PC-9 (cell line): ENCODE measurements around the gene GGCX. TPM values are rescaled to one million over a fixed set of nuclear protein-coding genes. Genes with fewer than 3 reads are reported as not detected.

ENCODE experiments used
- BruUV-seq: library from RNA; stranded (reverse); fragments of 400-500 nt; replicated peaks from 2 replicates; lab custom pipeline; 2021; lab: Mats Ljungman, UMichigan
- CTCF ChIA-PET: fragments of 300-600 bp; sonication (Branson Sonifier 250); formaldehyde crosslinking; loops from one replicate; lab custom pipeline; 2022; ENCODE audit warnings: antibody characterized with exemption; lab: Charles Lee
- POLR2A ChIA-PET: fragments of 300-600 bp; sonication (Branson Sonifier 250); formaldehyde crosslinking; loops from one replicate; lab custom pipeline; 2022; ENCODE audit warnings: antibody characterized with exemption; ENCODE audit not compliant: unreplicated experiment; lab: Charles Lee
- DNase-seq, 2 experiments: peaks; one replicate each; pipeline versions ENCODE4 v3.0.0 to v3.0.0-alpha.2; 2015 to 2022; ENCODE audit warnings: mixed read lengths in 1 of 2
- H2AFZ ChIP-seq: fragments of 200-600 bp; sonication (generic); 2 replicates; pipeline ENCODE4 v1.8.1; 2017; ENCODE audit warnings: antibody characterized with exemption
- H3F3A ChIP-seq: fragments of 200-600 bp; sonication (generic); 2 replicates; pipeline ENCODE4 v1.8.1; 2017; ENCODE audit warnings: antibody characterized with exemption, mild to moderate bottlenecking, low read depth; ENCODE audit not compliant: insufficient read depth
- H3K27ac ChIP-seq: fragments of 200-600 bp; sonication (generic); 2 replicates; pipeline ENCODE4 v1.6.1; 2016; ENCODE audit warnings: mixed run types
- H3K27me3 ChIP-seq: fragments of 200-600 bp; sonication (generic); 2 replicates; pipeline ENCODE4 v1.6.1; 2016; ENCODE audit warnings: low read depth, mixed run types; ENCODE audit not compliant: insufficient read depth
- H3K36me3 ChIP-seq: fragments of 200-600 bp; sonication (generic); 2 replicates; pipeline ENCODE4 v1.6.1; 2016; ENCODE audit warnings: low read depth, mixed run types
- H3K4me1 ChIP-seq: fragments of 200-600 bp; sonication (generic); replicated peaks from 2 replicates; pipeline ENCODE4 v1.6.1; 2016; ENCODE audit warnings: mixed run types; ENCODE audit not compliant: insufficient read depth
- H3K4me2 ChIP-seq: fragments of 200-600 bp; sonication (generic); 2 replicates; pipeline ENCODE4 v1.6.1; 2017; ENCODE audit warnings: mixed run types
- H3K4me3 ChIP-seq: fragments of 200-600 bp; sonication (generic); 2 replicates; pipeline ENCODE4 v1.6.1; 2016; ENCODE audit warnings: mixed run types
- H3K79me2 ChIP-seq: fragments of 200-600 bp; sonication (generic); 2 replicates; pipeline ENCODE4 v1.6.1; 2017; ENCODE audit warnings: low read depth, mixed run types
- H3K9me2 ChIP-seq: fragments of 200-600 bp; sonication (generic); 2 replicates; pipeline ENCODE4 v1.8.1; 2017; ENCODE audit warnings: mild to moderate bottlenecking; ENCODE audit not compliant: insufficient read depth
- H3K9me3 ChIP-seq: fragments of 200-600 bp; sonication (generic); 2 replicates; pipeline ENCODE4 v1.8.1; 2016; ENCODE audit warnings: low read depth; ENCODE audit not compliant: insufficient read depth
- H4K20me1 ChIP-seq: fragments of 200-600 bp; sonication (generic); 2 replicates; pipeline ENCODE4 v1.8.1; 2017; ENCODE audit not compliant: insufficient read depth
- CTCF ChIP-seq: fragments of 200-600 bp; sonication (generic); conservative IDR thresholded peaks from 2 replicates; pipeline ENCODE4 v1.6.1; 2017; ENCODE audit warnings: mixed run types, antibody characterized with exemption, mild to moderate bottlenecking, moderate library complexity
- EZH2 ChIP-seq: fragments of 200-600 bp; sonication (generic); IDR thresholded peaks from 2 replicates; pipeline ENCODE4 v1.8.0; 2017; ENCODE audit warnings: antibody characterized with exemption, low read depth
- intact Hi-C: fragments of 100-400 bp; cut with micrococcal nuclease; formaldehyde crosslinking; loops from one replicate; pipeline ENCODE4 v1.10.0; 2022; ENCODE audit not compliant: unreplicated experiment
- total RNA-seq: library from RNA; stranded (reverse); gene quantifications from 2 replicates; pipeline ENCODE4 v1.2.3, GENCODE V29; 2021

Gene GGCX
- total RNA-seq, 1 experiment from 2014 or later = 30.2 TPM

GRCh38 chr2:85502720-85503119 lies 58.6 kb downstream of the GGCX start:
- CTCF ChIA-PET = interaction anchor here (0.5 kb wide), 1 partner anchor 34 kb away, joined by 3 read pairs; no protein-coding TSS in a partner anchor
- no peak overlapping the region for H3K4me2 ChIP-seq
- H3K36me3 ChIP-seq = no peaks in the 10 kb centered on the region
- peak overlapping the region; percentile 63; the same call in 1 of the 2 replicates for H3K27ac ChIP-seq
- TF ChIP-seq EZH2 = no peak
- TF ChIP-seq CTCF = no peak
- DNase-seq = no peak
- H3K9me3 ChIP-seq = no peaks in the 10 kb centered on the region
- no peak overlapping the region for H3K4me3 ChIP-seq
- peaks cover 65% of the 10 kb centered on the region for H3K4me1 ChIP-seq
- BruUV-seq = no TSS peak
- peaks cover 48% of the 10 kb centered on the region for H3F3A ChIP-seq
- no peaks in the 10 kb centered on the region for H3K27me3 ChIP-seq
- H4K20me1 ChIP-seq = no peaks in the 10 kb centered on the region
- H3K79me2 ChIP-seq = no peaks in the 10 kb centered on the region
- no peak overlapping the region for H2AFZ ChIP-seq
- intact Hi-C loops = no loop called here
- H3K9me2 ChIP-seq = no peaks in the 10 kb centered on the region
- POLR2A ChIA-PET = interaction anchor here (0.5 kb wide), 1 partner anchor 35 kb away, joined by 7 read pairs; no protein-coding TSS in a partner anchor

- Histone ChIP-seq H3K4me2 (no peak overlapping the region), H3K27ac (no peak overlapping the region), H2AFZ (no peak overlapping the region), H3K36me3 (no peaks in the 10 kb centered on the region), H3K4me1 (peaks cover 61% of the 10 kb centered on the region), H3F3A (peaks cover 50% of the 10 kb centered on the region), H3K9me2 (no peaks in the 10 kb centered on the region), H3K79me2 (no peaks in the 10 kb centered on the region), H3K4me3 (no peak overlapping the region), H3K9me3 (no peaks in the 10 kb centered on the region), H3K27me3 (no peaks in the 10 kb centered on the region), H4K20me1 (no peaks in the 10 kb centered on the region)
- POLR2A ChIA-PET = interaction anchor here (0.5 kb wide), 1 partner anchor 173 kb away, joined by 3 read pairs; the partner anchor contains the start of gene TGOLN2
- DNase-seq = no peak
- intact Hi-C loops = no loop called here
- CTCF ChIA-PET = no interaction called here
- TF ChIP-seq EZH2 = no peak
- TF ChIP-seq CTCF = no peak
- no TSS peak for BruUV-seq
These were observed 60.0 kb downstream of the GGCX start for GRCh38 chr2:85501248-85501647.

GRCh38 chr2:85497944-85498630 lies 63.2 kb downstream of the GGCX start:
- H3K4me2 ChIP-seq = no peak overlapping the region
- H3K27ac ChIP-seq = peak overlapping the region; percentile 49; the same call in 1 of the 2 replicates
- no peaks in the 10 kb centered on the region for H4K20me1 ChIP-seq
- POLR2A ChIA-PET = interaction anchor here (0.6 kb wide), 1 partner anchor 185 kb away, joined by 3 read pairs; no protein-coding TSS in a partner anchor
- no peak overlapping the region for H3K4me3 ChIP-seq
- DNase-seq = no peak
- CTCF ChIA-PET = no interaction called here
- TF ChIP-seq CTCF = no peak
- TF ChIP-seq EZH2 = no peak
- H3K9me3 ChIP-seq = no peaks in the 10 kb centered on the region
- H3K4me1 ChIP-seq = peaks cover 31% of the 10 kb centered on the region
- H3F3A ChIP-seq = peaks cover 23% of the 10 kb centered on the region
- no TSS peak for BruUV-seq
- H3K79me2 ChIP-seq = no peaks in the 10 kb centered on the region
- H3K36me3 ChIP-seq = no peaks in the 10 kb centered on the region
- intact Hi-C loops = loop anchor here (5.0 kb wide), 1 partner anchor 41 kb away; no protein-coding TSS in a partner anchor
- H3K27me3 ChIP-seq = no peaks in the 10 kb centered on the region
- no peak overlapping the region for H2AFZ ChIP-seq
- H3K9me2 ChIP-seq = no peaks in the 10 kb centered on the region
